ENCODE results near the gene NDRG2. TPM values are rescaled to one million over a fixed set of nuclear protein-coding genes. Genes with fewer than 3 reads are reported as not detected.

Gene NDRG2
- total and polyA plus RNA-seq, 9 of the 15 experiments (the other 6 are each of a cell fraction or from before 2014, with no cell fraction given), result 10.1 to 105 (median 41.0) TPM

DNA sequence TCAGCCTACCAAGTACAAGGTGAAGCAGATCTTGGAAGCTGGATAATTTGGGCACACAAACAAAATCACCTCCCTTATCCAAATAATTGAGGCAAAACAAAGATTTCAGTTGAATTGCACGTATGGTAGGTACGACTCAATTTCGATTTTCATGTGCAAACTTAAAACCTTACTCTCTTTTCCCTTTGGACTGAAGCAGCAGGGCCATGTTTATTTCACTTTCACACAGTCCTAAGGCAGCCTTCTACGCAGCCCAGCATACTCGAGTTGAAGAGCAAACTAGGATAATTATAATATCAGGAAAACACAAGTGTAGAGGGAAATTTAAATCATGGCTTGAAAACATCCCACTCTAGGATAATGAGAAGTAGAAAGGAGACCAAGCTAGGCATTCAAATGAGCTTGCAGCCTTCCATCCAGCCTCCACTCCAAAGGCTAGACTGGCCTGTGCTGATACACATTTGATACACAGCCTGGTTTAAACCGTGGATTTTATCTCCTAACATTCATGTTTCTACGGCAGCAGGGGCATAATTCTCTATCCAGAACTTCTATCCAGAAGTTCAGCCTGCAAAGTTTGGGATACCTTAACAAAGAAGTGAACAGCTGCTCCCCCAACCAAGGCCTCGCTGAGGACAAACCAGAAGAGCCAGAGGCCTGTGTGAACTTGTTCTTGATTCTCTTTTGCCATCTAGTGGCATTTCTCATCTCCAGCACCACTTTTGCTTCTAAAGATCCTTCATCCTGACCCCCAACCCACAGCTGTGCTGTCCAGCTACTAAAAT is 14.9 kb upstream of the NDRG2 start (continued):
- no peak for TF ChIP-seq FOXK1 (CRISPR knock-in tag; IDR thresholded peaks at IDR 0.05; ENCODE audit: borderline replicate concordance)
- TF ChIP-seq, protein P1, sequence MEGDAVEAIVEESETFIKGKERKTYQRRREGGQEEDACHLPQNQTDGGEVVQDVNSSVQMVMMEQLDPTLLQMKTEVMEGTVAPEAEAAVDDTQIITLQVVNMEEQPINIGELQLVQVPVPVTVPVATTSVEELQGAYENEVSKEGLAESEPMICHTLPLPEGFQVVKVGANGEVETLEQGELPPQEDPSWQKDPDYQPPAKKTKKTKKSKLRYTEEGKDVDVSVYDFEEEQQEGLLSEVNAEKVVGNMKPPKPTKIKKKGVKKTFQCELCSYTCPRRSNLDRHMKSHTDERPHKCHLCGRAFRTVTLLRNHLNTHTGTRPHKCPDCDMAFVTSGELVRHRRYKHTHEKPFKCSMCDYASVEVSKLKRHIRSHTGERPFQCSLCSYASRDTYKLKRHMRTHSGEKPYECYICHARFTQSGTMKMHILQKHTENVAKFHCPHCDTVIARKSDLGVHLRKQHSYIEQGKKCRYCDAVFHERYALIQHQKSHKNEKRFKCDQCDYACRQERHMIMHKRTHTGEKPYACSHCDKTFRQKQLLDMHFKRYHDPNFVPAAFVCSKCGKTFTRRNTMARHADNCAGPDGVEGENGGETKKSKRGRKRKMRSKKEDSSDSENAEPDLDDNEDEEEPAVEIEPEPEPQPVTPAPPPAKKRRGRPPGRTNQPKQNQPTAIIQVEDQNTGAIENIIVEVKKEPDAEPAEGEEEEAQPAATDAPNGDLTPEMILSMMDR (IDR thresholded peaks at IDR 0.05 in 2 of 3, conservative IDR thresholded peaks at IDR 0.05 in 1 of 3; ENCODE audit: insufficient read depth in 2 of 3, low read depth in 1 of 3, low read length in 3 of 3), result peak; percentile 62 to 84 (median 75)
- TF ChIP-seq ZNF668 (CRISPR knock-in tag; IDR thresholded peaks at IDR 0.05), result no peak
- no peak for TF ChIP-seq ZNF584 (CRISPR knock-in tag; IDR thresholded peaks at IDR 0.05; ENCODE audit: low read depth)
- TF ChIP-seq, protein P2, sequence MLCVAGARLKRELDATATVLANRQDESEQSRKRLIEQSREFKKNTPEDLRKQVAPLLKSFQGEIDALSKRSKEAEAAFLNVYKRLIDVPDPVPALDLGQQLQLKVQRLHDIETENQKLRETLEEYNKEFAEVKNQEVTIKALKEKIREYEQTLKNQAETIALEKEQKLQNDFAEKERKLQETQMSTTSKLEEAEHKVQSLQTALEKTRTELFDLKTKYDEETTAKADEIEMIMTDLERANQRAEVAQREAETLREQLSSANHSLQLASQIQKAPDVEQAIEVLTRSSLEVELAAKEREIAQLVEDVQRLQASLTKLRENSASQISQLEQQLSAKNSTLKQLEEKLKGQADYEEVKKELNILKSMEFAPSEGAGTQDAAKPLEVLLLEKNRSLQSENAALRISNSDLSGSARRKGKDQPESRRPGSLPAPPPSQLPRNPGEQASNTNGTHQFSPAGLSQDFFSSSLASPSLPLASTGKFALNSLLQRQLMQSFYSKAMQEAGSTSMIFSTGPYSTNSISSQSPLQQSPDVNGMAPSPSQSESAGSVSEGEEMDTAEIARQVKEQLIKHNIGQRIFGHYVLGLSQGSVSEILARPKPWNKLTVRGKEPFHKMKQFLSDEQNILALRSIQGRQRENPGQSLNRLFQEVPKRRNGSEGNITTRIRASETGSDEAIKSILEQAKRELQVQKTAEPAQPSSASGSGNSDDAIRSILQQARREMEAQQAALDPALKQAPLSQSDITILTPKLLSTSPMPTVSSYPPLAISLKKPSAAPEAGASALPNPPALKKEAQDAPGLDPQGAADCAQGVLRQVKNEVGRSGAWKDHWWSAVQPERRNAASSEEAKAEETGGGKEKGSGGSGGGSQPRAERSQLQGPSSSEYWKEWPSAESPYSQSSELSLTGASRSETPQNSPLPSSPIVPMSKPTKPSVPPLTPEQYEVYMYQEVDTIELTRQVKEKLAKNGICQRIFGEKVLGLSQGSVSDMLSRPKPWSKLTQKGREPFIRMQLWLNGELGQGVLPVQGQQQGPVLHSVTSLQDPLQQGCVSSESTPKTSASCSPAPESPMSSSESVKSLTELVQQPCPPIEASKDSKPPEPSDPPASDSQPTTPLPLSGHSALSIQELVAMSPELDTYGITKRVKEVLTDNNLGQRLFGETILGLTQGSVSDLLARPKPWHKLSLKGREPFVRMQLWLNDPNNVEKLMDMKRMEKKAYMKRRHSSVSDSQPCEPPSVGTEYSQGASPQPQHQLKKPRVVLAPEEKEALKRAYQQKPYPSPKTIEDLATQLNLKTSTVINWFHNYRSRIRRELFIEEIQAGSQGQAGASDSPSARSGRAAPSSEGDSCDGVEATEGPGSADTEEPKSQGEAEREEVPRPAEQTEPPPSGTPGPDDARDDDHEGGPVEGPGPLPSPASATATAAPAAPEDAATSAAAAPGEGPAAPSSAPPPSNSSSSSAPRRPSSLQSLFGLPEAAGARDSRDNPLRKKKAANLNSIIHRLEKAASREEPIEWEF (CRISPR knock-in tag; IDR thresholded peaks at IDR 0.05), result no peak
- TF ChIP-seq ELF4 (CRISPR knock-in tag; IDR thresholded peaks at IDR 0.05), result no peak
- no peak for TF ChIP-seq FIP1L1 (IDR thresholded peaks at IDR 0.05; ENCODE audit: low read depth, low read length, poor library complexity, severe bottlenecking)
- TF ChIP-seq, protein P3, sequence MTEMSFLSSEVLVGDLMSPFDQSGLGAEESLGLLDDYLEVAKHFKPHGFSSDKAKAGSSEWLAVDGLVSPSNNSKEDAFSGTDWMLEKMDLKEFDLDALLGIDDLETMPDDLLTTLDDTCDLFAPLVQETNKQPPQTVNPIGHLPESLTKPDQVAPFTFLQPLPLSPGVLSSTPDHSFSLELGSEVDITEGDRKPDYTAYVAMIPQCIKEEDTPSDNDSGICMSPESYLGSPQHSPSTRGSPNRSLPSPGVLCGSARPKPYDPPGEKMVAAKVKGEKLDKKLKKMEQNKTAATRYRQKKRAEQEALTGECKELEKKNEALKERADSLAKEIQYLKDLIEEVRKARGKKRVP (CRISPR knock-in tag; IDR thresholded peaks at IDR 0.05), result no peak
- TF ChIP-seq HLTF (IDR thresholded peaks at IDR 0.05), result no peak
- TF ChIP-seq, protein P4, sequence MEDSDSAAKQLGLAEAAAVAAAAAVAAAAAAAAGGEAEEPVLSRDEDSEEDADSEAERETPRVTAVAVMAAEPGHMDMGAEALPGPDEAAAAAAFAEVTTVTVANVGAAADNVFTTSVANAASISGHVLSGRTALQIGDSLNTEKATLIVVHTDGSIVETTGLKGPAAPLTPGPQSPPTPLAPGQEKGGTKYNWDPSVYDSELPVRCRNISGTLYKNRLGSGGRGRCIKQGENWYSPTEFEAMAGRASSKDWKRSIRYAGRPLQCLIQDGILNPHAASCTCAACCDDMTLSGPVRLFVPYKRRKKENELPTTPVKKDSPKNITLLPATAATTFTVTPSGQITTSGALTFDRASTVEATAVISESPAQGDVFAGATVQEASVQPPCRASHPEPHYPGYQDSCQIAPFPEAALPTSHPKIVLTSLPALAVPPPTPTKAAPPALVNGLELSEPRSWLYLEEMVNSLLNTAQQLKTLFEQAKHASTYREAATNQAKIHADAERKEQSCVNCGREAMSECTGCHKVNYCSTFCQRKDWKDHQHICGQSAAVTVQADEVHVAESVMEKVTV (CRISPR knock-in tag; IDR thresholded peaks at IDR 0.05), result peak; percentile 55
- TF ChIP-seq, protein P5, sequence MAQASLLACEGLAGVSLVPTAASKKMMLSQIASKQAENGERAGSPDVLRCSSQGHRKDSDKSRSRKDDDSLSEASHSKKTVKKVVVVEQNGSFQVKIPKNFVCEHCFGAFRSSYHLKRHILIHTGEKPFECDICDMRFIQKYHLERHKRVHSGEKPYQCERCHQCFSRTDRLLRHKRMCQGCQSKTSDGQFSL (CRISPR knock-in tag; IDR thresholded peaks at IDR 0.05), result 0 out of 2 replicates have a peak, but pooled peaks have one; percentile 34
- TF ChIP-seq, protein P5 (tag; IDR thresholded peaks at IDR 0.05), result peak in 1 of 2 experiments; percentile 62; a peak in 1 of 4 replicates
- TF ChIP-seq SMAD1 (IDR thresholded peaks at IDR 0.05; ENCODE audit: low read depth, low read length, partially characterized antibody), result no peak

Measured in K562 (cell line).